Measurements from ENCODE around the gene SPC24. TPM values are rescaled to one million over a fixed set of nuclear protein-coding genes. Genes with fewer than 3 reads are reported as not detected.

SPC24 gene
- total and polyA plus RNA-seq, 2 donors (not counting 3 experiments of a cell fraction or from before 2014, with no cell fraction given): 19.8 to 70.0 TPM

- Histone ChIP-seq H3K4me3 (replicated peaks in 1 of 3; ENCODE audit: insufficient read depth in 1 of 3, low read depth in 1 of 3, low read length in 3 of 3) (no peak overlapping the region), H3K27me3 (ENCODE audit: control insufficient read depth in 2 of 2, insufficient read depth in 2 of 2, low read length in 2 of 2) (no peaks in the 10 kb centered on the region), H3K9me3 (replicated peaks; ENCODE audit: control insufficient read depth, insufficient read depth, low read length) (no peaks in the 10 kb centered on the region), H3K9ac (replicated peaks; ENCODE audit: extremely low read depth, insufficient read depth, low read length) (no peak overlapping the region), H3K4me2 (ENCODE audit: insufficient read depth, low read length) (no peak overlapping the region), H2AFZ (ENCODE audit: low read depth, low read length) (no peak overlapping the region), H4K20me1 (replicated peaks; ENCODE audit: control insufficient read depth, extremely low read depth, insufficient read depth, low read length) (no peaks in the 10 kb centered on the region), H3K9me1 (replicated peaks; ENCODE audit: control insufficient read depth, extremely low read depth, insufficient read depth, low read length) (no peaks in the 10 kb centered on the region), H3K36me3 (ENCODE audit: control insufficient read depth in 2 of 2, extremely low read depth in 1 of 2, insufficient read depth in 2 of 2, low read length in 2 of 2) (peaks cover 13 to 34% of the 10 kb centered on the region in 2 experiments), H3K27ac (ENCODE audit: insufficient read depth, low read depth, low read length) (no peak overlapping the region), H3K4me1 (ENCODE audit: control insufficient read depth, extremely low read depth, insufficient read depth, low read length) (peaks cover 12% of the 10 kb centered on the region), H3K79me2 (ENCODE audit: control insufficient read depth, insufficient read depth, low read length) (peaks cover 2% of the 10 kb centered on the region)
- ChIA-PET CTCF (interaction anchor here (1.3 to 2.3 kb wide), 4 partner anchors 14 to 51 kb away, joined by 3 to 7 read pairs (median 5); no protein-coding TSS in a partner anchor), POLR2A (no interaction called here)
- TF ChIP-seq MAX (IDR thresholded peaks at IDR 0.05; ENCODE audit: insufficient read depth, insufficient read length): no peak
- TF ChIP-seq POLR2A (IDR thresholded peaks at IDR 0.05; ENCODE audit: low read depth, low read length): no peak
- no peak for TF ChIP-seq GATA2 (IDR thresholded peaks at IDR 0.05; ENCODE audit: insufficient read depth, insufficient read length, low read depth, low read length)
- intact Hi-C loops (cut with micrococcal nuclease): no loop called here
- no peak for FAIRE-seq
- DNase-seq (ENCODE audit: low read depth, low spot score): no peak
- dilution Hi-C loops (cut with MboI; ENCODE audit: extremely low pct_ligation_motif_present, low sequenced_read_pairs): no loop called here
- BruUV-seq (replicated peaks): no TSS peak
Measured at GRCh38 chr19:11176466-11177193, 21.0 kb upstream of the SPC24 start.

- no peak for DNase-seq (ENCODE audit: low read depth, low spot score)
- peaks cover 12% of the 10 kb centered on the region for H3K4me1 ChIP-seq (ENCODE audit: control insufficient read depth, extremely low read depth, insufficient read depth, low read length)
- intact Hi-C loops (cut with micrococcal nuclease): no loop called here
- TF ChIP-seq GATA2 (IDR thresholded peaks at IDR 0.05; ENCODE audit: insufficient read depth, insufficient read length, low read depth, low read length) (no peak), EZH2 (IDR thresholded peaks at IDR 0.05; ENCODE audit: borderline replicate concordance, low read depth, low read length, severe bottlenecking) (no peak), MAX (IDR thresholded peaks at IDR 0.05; ENCODE audit: insufficient read depth, insufficient read length) (no peak)
- no peak overlapping the region for H3K4me3 ChIP-seq (replicated peaks in 1 of 3; ENCODE audit: insufficient read depth in 1 of 3, low read depth in 1 of 3, low read length in 3 of 3)
- ChIA-PET CTCF (interaction anchor here (1.3 to 1.6 kb wide), 3 partner anchors 13 to 50 kb away, joined by 3 to 7 read pairs (median 4); no protein-coding TSS in a partner anchor), POLR2A (no interaction called here)
- H3K27ac ChIP-seq (ENCODE audit: insufficient read depth, low read depth, low read length): no peak overlapping the region
- H3K9me3 ChIP-seq (replicated peaks; ENCODE audit: control insufficient read depth, insufficient read depth, low read length): no peaks in the 10 kb centered on the region
- no peak overlapping the region for H3K4me2 ChIP-seq (ENCODE audit: insufficient read depth, low read length)
- dilution Hi-C loops (cut with MboI; ENCODE audit: extremely low pct_ligation_motif_present, low sequenced_read_pairs): no loop called here
- H4K20me1 ChIP-seq (replicated peaks; ENCODE audit: control insufficient read depth, extremely low read depth, insufficient read depth, low read length): no peaks in the 10 kb centered on the region
- no peak overlapping the region for H2AFZ ChIP-seq (ENCODE audit: low read depth, low read length)
- no peak for FAIRE-seq
- no peaks in the 10 kb centered on the region for H3K9me1 ChIP-seq (replicated peaks; ENCODE audit: control insufficient read depth, extremely low read depth, insufficient read depth, low read length)
- H3K79me2 ChIP-seq (ENCODE audit: control insufficient read depth, insufficient read depth, low read length): peaks cover 2% of the 10 kb centered on the region
- no peak overlapping the region for H3K9ac ChIP-seq (replicated peaks; ENCODE audit: extremely low read depth, insufficient read depth, low read length)
- no TSS peak for BruUV-seq (replicated peaks)
- peaks cover 13 to 34% of the 10 kb centered on the region in 2 experiments for H3K36me3 ChIP-seq (ENCODE audit: control insufficient read depth in 2 of 2, extremely low read depth in 1 of 2, insufficient read depth in 2 of 2, low read length in 2 of 2)
- no peaks in the 10 kb centered on the region for H3K27me3 ChIP-seq (ENCODE audit: control insufficient read depth in 2 of 2, insufficient read depth in 2 of 2, low read length in 2 of 2)
Measured at GRCh38 chr19:11175920-11176319, 20.3 kb upstream of the SPC24 start.

All from endothelial cell of umbilical vein (primary cell).